UCSD-AML1 (cell line): Measurements from ENCODE around the gene NUMBL.
"Not testable (repeated sequence)": the region's sequence is repeated elsewhere in the genome, so short reads cannot be mapped to it uniquely, and the experiment has no call there.

Source experiments
- DNase-seq: peaks from one replicate; lab custom pipeline; 2025; ENCODE audit not compliant: unreplicated experiment; lab: John Stamatoyannopoulos, UW

The NUMBL gene

DNA sequence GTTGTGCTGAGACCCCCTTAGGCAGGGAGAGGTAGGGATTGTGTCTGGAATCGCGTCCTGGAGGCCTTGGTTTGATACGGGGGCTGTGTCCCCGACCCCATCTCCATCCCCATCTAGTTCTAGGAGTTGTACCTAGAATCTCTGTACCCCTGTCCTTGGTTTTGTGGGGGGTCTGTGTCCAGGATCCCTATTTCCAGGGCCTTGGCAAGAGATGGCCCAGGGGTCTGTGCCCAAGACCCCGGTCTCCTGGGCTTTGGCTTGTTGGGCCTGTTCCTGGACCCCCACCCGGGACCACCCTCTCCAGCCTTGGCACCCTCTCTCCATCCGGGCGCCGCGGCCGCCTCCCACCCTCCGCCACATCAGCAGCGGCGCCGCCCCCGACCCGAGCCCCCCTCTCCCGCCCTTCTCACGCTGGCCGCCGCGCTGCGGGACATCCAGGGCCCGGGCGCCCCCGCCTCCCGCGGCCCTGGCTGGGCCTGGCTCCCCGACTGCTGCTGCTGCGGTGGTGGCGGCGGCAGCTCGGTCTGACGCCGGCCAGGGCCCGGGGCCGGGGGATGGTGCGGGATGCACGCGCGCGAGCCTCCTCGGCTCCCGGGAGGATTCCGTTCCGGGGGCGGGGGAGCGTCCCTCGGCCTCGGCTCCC, at the start of gene NUMBL:
Gene NUMBL (minus strand): TSS at position 602 of the 643 bp plus-strand sequence. CDS start 168 bp downstream, at position 434.
- no peak for DNase-seq

DNA sequence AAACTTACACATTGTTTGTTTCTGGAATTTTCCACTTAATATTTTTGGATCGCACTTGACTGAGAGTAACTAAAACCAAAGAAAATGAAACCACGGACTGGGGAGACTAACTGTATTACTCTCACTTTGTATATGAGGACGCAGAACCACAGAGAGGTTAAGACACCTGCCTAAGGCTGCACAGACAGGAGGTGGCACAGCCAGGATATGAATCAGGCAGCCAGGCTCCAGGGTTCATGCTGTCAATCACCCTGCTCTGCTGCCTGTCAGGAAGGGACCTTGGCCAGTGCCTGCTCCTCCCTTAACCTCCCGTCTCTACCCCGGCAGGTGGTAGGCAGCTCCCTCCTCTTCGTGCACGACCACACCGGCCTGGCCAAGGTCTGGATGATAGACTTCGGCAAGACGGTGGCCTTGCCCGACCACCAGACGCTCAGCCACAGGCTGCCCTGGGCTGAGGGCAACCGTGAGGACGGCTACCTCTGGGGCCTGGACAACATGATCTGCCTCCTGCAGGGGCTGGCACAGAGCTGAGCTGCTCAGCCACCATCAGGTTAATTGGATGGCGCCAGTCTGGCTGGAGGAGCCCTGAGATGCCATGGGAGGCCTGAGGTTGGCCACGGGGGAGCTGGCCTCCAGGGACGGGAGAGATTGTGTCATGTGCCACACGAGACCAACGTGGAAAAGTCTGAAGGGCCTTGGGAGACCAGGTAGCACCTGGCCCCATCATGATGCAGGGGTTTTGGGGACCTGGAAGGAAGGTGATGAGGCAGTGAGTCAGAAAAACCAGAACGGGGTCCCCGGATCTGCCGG, 48.8 kb upstream of the NUMBL start:
- DNase-seq = no peak

DNA sequence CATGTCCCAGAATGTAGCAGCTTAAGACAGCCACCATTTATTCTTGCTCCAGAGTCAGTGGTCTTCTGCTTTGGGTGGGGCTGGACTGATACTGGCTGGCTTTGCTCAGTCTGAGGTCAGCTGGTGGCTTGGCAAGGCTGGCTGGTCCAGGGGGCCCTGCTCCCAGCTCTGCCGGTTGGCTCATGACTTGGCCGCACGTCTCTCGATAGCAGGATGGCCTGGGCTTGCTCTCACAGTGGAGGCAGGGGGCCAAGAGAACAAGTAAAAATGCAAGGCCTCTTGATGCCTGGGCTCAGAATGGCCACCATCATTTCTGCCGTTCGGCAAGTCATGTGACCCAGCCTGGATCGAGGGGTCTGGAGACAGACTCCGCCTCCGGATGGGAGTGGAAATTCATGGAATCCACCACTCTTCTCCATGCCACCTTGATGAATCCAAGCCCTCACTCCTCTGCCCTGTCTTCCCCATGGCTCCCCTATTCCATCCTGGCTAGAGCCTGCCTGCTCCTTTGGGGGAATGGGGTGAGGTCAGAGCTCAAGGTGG, 46.7 kb upstream of the NUMBL start:
- DNase-seq = no peak

DNA sequence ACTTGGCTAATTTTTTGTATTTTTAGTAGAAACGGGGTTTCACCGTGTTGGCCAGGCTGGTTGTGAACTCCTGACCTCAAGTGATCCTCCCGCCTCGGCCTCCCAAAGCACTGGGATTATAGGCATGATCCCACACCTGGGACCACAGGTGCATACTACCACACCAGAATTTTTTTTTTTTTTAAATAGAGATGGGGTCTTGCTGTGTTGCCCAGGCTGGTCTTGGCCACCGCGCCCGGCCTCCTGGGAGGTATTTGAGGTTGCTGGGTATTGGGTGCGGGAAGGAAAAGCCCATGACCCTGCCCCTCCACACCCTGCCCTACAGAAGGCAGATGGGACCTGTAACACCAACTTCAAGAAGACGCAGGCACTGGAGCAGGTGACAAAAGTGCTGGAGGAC, 46.2 kb upstream of the NUMBL start:
- no peak for DNase-seq

DNA sequence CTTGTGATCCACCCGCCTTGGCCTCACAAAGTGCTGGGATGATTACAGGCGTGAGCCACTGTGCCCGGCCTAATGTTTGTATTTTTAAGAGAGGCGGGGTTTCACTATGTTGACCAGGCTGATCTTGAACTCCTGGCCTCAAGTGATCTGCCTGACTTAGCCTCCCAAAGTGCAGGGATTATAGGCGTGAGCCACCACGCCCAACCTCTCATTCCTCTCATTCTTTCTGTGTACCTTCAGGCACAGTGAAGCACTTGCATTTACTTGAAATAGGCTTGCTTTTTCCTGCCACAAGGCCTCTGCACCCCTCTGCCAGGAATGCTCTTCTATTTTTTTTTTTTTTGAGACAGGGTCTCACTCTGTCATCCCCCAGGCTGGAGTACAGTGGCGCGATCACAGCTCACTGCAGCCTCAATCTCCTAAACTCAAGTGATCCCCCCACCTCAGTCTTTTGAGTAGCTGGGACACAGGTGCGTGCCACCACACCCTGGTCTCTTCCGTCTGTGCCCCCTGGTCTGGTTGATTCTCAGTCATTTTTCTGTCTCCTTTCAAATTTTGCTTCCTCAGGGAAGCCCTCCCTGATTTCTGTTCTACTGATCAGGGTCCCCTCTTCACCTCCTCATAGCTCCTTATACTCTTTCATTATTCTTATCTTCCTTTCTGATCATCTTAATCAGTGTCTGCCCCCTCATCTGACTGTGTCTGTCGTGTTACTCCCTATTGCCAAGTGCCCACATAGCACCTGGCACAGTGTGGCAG, 44.7 kb upstream of the NUMBL start:
- no peak for DNase-seq

DNA sequence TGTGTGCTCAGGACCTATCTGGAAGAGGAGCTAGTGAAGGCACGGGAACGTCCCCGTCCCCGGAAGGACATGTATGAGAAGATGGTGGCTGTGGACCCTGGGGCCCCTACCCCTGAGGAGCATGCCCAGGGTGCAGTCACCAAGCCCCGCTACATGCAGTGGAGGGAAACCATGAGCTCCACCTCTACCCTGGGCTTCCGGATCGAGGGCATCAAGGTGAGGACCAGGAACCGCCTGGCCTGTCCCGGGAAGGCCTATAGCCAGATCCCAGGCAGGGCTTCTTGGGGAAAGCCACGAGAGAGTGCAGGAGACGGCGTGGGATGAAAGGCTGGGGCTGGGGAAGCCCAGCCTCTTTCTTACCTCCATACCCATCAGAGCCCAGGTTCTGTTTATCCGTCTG, 42.7 kb upstream of the NUMBL start:
- no peak for DNase-seq

DNA sequence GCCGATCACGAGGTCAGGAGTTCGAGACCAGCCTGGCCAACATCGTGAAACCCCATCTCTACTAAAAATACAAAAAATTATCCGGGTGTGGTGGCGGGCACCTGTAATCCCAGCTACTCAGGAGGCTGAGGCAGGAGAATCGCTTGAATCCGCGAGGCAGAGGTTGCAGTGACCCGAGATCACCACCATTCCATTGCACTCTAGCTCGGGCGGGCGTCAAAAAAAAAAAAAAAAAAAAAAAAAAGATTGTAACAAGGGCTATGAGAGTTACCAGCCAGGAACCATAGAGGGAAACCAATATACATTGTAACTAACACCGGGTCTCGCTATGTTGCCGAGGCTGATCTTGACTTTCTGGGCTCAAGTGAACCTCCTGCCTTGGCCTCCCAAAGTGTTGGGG, 41.9 kb upstream of the NUMBL start:
- not testable (repeated sequence) for DNase-seq

DNA sequence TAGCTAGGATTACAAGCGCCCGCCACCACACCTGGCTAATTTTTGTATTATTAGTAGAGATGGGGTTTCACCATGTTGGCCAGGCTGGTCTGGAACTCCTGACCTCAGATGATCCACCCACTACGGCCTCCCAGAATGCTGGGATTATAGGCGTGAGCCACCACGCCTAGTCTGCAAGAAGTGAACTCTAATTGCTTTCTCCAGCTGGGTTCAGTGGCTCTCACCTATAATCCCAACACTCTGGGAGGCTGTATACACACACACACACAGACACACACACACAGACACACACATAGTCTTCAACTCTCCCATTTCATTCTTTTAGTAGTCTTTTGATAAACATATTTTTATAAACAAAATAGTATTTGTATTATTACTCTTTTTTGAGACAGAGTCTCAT, 39.6 kb upstream of the NUMBL start:
- not testable (repeated sequence) for DNase-seq

DNA sequence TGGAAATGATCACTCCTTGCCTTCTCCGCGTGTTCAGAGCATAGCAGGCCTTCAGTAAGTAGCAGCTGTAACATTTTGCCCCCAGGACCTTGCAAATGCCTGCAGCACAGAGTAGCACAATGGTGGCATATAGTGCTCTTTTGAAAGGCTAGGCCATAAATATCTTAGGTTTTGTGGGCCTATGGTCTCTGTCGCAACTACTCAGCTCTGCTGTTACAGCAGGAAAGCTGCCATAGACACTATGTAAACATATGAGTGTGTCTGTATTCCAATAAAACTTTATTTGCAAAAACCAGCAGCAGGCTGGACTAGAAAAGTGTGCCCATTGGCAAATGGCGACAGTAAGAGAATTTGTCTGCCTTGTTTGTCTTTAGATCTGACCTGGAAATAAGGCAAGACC, 35.8 kb upstream of the NUMBL start:
- DNase-seq = no peak

DNA sequence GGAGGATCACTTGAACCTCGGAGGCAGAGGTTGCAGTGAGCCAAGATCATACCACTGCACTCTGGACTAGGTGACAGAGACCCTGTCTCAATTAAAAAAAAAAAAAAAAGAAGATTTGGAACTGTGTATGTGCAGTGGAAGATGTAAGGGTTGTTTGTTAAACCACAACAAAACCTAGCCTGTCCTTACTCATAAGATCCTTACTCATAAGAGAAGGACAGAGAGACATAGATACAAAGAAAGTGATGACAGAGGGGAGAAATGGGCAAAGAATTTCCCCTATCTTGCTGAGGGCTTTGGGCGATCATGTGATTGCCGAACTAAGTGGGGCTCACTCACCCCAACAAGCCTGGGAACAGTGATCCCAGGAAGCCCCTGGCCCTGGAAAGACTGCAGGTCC, 34.4 kb upstream of the NUMBL start:
- no peak for DNase-seq

DNA sequence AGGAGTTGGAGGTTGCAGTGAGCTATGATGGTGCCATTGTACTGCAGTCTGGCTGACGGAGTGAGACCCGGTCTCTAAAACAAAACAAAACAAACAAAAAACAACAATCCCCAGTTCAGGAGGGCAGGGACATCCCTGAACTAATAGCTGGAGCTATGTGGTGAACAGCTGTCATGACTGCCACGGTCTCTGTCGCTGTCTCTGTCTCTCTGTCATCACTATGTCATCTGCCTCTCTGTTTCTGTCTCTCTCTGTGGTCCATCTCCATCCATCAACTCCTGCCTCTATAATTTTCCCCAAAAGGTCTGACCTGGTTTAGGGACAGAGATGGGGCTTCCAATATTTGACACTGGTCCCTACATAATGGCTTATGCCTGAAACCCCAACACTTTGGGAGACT, 33.9 kb upstream of the NUMBL start:
- no peak for DNase-seq

DNA sequence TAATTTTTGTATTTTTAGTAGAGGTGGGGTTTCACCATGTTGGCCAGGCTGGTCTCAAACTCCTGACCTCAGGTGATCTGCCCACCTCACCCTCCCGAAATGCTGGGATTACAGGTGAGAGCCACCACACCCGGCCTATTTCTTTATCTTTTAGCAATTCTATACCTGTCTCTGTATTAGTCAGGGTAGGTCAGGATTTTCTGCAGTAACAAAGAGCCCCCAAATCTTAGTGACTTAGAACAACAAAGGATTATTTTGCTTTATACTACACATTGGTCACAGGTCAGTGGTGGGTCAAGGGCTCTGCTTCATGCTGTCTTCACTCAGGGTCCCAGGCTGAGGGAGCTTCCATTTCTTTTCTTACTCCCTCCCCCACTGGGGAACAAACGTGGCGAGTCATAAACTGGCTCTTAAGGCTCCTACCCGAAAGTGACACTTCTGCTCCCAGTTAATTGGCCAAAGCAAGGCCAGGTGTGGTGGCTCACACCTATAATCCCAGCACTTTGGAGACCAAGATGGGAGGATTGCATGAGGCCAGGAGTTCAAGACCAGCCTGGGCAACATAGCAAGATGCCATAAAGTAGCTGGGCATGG, 33.3 kb upstream of the NUMBL start:
- no peak for DNase-seq

DNA sequence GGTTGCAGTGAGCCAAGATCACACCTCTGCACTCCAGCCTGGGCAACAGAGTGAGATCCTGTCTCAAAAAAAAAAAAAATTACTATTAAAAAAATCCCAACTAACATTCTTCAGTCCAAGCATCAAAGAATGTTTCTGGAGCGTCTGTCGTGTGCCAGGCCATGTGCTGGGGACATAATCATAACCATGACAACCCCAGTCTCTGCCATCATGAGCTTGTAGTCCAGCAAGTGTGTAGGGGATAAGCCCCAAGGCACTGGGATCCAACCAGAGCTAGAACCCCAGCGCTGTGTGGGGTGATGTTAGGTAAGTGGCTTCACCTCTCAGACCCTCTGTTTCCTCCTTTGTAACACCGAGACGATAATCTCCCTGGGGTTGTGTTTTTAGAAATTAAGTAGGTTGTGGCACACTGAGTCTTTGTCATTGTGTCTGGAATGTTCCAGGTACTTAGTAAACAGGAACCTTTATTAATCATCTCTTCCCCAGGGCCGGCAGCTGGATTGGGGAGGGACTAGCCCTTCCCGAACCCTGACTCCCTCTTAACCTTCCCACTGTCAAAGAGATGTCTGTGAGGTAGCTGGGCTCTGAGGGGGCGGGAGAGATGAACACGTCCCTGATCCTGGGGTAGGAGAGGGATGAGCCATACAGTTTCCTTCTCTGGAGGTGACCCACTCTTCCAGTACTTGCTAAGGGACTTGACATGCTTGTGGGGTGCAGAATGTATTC, 31.6 kb upstream of the NUMBL start:
- DNase-seq = no peak

DNA sequence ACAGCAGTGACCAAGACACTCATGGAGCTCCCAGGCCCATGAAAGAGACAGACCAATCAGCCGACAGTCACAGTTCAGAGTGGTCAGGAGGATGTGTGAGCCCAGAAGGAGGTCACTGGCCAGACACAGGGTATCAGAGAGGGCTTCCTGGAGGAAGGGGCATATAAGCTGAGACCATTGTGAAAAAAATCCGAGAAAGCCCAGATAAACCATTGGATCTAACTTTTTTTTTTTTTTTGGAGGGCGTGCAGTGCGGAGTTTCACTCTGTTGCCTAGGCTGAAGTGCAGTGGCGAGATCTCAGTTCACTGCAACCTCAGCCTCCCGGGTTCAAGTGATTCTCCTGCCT, 30.7 kb upstream of the NUMBL start:
- no peak for DNase-seq

DNA sequence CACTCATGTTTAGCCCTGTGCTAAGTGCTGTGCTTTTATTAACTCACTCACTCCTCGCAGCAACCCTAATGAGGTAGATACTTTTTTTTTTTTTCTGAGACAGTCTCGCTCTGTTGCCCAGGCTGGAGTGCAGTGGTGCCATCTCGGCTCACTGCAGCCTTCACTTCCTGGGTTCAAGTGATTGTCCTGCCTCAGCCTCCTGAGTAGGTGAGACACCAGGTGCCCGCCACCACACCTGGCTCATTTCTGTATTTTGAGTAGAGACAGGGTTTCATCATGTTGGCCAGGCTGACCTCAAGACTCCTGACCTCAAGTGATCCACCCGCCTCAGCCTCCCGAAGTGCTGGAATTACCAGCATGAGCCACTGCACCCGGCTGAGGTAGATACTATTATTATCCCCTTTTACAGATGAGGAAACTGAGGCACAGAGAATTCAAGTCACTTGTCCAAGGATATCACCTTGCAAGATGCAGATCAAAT, 29.0 kb upstream of the NUMBL start:
- DNase-seq = no peak

DNA sequence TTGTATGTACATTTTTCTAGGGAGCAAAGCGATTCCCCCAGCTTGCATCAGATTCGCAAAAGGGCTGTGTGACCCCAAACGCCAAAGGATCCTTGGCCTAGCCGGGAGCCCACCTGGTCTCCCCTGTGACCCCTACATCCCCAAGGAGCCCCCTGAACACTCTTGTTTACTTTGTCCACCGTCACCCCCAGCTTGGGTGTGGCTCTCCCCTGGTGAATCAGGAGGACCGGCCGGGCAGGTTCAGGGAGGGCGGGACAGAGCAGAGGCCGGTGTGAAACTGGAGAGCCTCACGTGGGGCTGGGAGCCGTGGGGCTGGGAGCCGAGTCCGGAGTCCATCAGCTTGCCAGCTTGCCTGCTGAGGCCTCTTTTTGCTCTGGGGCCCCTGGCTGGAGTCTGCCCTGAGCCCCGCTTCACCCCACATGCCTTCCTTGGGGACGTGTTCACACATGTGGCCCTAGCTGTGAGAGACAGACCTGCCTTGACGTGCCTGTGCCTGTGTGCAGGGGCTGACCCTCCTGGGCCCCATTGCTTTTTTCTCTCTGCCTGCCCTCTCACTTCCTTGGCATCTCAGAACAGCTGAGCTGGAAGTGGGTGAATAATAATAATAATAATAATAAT, 28.4 kb upstream of the NUMBL start:
- no peak for DNase-seq

DNA sequence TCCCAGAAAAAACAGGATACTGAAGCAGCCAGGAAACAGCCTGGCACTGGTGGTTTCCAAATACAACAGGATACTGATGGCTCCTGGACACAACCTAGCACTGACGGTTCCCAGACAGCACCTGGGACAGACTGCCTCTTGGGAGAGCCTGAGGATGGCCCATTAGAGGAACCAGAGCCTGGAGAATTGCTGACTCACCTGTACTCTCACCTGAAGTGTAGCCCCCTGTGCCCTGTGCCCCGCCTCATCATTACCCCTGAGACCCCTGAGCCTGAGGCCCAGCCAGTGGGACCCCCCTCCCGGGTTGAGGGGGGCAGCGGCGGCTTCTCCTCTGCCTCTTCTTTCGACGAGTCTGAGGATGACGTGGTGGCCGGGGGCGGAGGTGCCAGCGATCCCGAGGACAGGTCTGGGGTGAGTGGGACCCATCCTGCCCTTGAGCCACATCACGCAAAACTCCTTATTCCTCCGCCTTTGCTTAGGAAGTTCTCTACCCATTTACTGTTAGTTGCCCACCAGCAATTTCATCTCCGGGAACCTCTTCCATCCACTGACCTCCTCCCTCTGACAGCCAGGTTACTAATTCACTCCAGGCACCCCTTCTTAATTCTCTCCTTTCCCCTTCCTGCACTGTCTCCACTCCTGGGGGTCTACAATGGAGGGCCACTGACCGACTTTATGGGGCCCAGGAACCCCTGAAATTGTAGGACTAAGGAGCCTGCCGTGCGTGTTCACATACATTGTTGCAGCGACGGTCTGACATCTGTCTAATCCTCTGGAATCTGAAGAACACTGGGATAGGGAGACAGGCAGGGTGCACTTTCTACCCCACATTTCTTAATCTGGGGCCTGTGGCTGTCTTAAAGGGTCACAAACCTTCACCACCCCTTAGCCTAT, 27.7 kb upstream of the NUMBL start:
- DNase-seq = no peak

DNA sequence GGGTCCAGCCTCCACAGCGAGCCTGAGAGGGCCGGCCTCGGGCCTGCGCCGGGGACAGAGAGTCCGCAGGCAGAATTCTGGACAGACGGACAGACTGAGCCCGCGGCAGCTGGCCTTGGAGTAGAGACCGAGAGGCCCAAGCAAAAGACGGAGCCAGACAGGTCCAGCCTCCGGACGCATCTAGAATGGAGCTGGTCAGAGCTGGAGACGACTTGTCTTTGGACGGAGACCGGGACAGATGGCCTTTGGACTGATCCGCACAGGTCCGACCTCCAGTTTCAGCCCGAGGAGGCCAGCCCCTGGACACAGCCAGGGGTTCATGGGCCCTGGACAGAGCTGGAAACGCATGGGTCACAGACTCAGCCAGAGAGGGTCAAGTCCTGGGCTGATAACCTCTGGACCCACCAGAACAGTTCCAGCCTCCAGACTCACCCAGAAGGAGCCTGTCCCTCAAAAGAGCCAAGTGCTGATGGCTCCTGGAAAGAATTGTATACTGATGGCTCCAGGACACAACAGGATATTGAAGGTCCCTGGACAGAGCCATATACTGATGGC, 27.0 kb upstream of the NUMBL start:
- no peak for DNase-seq
